Measurements from ENCODE around the gene RCOR3.
A peak's percentile ranks its signal among the peaks of the same experiment; 100 is the strongest.
"Not testable (repeated sequence)": the region's sequence is repeated elsewhere in the genome, so short reads cannot be mapped to it uniquely, and the experiment has no call there.

RCOR3 gene

DNA sequence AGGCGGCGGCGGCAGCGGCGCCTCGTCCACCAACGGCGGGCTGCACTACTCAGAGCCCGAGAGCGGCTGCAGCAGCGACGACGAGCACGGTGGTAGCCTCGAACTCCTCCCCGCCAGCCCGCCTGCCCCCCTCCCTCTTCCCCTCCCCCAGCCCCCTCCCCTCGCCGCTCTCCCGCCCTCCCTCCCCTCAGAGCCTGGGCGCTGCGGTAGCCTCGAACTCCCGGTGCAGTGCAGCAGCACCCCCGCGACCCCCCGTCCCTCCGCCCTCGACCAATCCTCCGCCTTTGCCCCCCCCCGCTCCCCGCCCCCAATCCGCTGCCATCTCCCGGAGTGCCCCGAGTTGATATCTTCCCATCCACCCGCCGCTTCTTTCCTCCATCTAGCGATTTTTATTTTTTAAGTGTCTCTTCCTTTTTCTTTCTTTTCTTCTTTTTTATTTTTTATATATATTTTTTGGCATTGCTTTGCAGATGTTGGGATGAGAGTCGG lies 516 bp downstream of the RCOR3 start:
- peak overlapping the region; percentile 96 for H3K4me2 ChIP-seq (ENCODE audit: low read depth, low read length, poor library complexity, severe bottlenecking)
- no peak for TF ChIP-seq EZH2phosphoT487 (IDR thresholded peaks at IDR 0.05; ENCODE audit: borderline replicate concordance)
- TF ChIP-seq, protein P1, sequence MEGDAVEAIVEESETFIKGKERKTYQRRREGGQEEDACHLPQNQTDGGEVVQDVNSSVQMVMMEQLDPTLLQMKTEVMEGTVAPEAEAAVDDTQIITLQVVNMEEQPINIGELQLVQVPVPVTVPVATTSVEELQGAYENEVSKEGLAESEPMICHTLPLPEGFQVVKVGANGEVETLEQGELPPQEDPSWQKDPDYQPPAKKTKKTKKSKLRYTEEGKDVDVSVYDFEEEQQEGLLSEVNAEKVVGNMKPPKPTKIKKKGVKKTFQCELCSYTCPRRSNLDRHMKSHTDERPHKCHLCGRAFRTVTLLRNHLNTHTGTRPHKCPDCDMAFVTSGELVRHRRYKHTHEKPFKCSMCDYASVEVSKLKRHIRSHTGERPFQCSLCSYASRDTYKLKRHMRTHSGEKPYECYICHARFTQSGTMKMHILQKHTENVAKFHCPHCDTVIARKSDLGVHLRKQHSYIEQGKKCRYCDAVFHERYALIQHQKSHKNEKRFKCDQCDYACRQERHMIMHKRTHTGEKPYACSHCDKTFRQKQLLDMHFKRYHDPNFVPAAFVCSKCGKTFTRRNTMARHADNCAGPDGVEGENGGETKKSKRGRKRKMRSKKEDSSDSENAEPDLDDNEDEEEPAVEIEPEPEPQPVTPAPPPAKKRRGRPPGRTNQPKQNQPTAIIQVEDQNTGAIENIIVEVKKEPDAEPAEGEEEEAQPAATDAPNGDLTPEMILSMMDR (conservative IDR thresholded peaks at IDR 0.05; ENCODE audit: low read length), result no peak
- no peaks in the 10 kb centered on the region for H3K36me3 ChIP-seq (ENCODE audit: insufficient read depth, low read length)
- 0 out of 2 replicates have a peak, but pooled peaks cover 2% of the 10 kb centered on the region for H3F3A ChIP-seq (ENCODE audit: low read depth)
- H3K9me3 ChIP-seq (ENCODE audit: insufficient read depth, low read depth, low read length), result no peaks in the 10 kb centered on the region
- peak overlapping the region; percentile 98 for H3K9ac ChIP-seq (ENCODE audit: low read depth, low read length, poor library complexity, severe bottlenecking)
- H3K4me3 ChIP-seq (ENCODE audit: low read length, poor library complexity, severe bottlenecking), result peak overlapping the region; percentile 92
- no peaks in the 10 kb centered on the region for H3K9me2 ChIP-seq (replicated peaks; ENCODE audit: low read depth, low read length)
- H3K79me2 ChIP-seq (ENCODE audit: insufficient read depth, low read length), result peaks cover 54% of the 10 kb centered on the region
- H3K27me3 ChIP-seq (ENCODE audit: insufficient read depth, low read length, poor library complexity, severe bottlenecking), result no peaks in the 10 kb centered on the region
- peak overlapping the region; percentile 95 for H2AFZ ChIP-seq (ENCODE audit: low read length)
- peaks cover 18% of the 10 kb centered on the region for H3K4me1 ChIP-seq (ENCODE audit: insufficient read depth, low read length, poor library complexity, severe bottlenecking)
- H4K20me1 ChIP-seq (ENCODE audit: insufficient read depth, low read length, poor library complexity, severe bottlenecking), result peaks cover 17% of the 10 kb centered on the region

GRCh38 chr1:211260141-211261107 lies 1.3 kb downstream of the RCOR3 start:
- H3K4me2 ChIP-seq (ENCODE audit: low read depth, low read length, poor library complexity, severe bottlenecking), result peak overlapping the region; percentile 96
- peak overlapping the region; percentile 92 for H3K4me3 ChIP-seq (ENCODE audit: low read length, poor library complexity, severe bottlenecking)
- H3K9me2 ChIP-seq (replicated peaks; ENCODE audit: low read depth, low read length), result no peaks in the 10 kb centered on the region
- H3K9me3 ChIP-seq (ENCODE audit: insufficient read depth, low read depth, low read length), result no peaks in the 10 kb centered on the region
- H3K27me3 ChIP-seq (ENCODE audit: insufficient read depth, low read length, poor library complexity, severe bottlenecking), result no peaks in the 10 kb centered on the region
- peak overlapping the region; percentile 98 for H3K9ac ChIP-seq (ENCODE audit: low read depth, low read length, poor library complexity, severe bottlenecking)
- H3K4me1 ChIP-seq (ENCODE audit: insufficient read depth, low read length, poor library complexity, severe bottlenecking), result peaks cover 18% of the 10 kb centered on the region
- no peaks in the 10 kb centered on the region for H3K36me3 ChIP-seq (ENCODE audit: insufficient read depth, low read length)
- H3F3A ChIP-seq (ENCODE audit: low read depth), result 0 out of 2 replicates have a peak, but pooled peaks cover 2% of the 10 kb centered on the region
- H2AFZ ChIP-seq (ENCODE audit: low read length), result peak overlapping the region; percentile 53; the same call in 1 of the 2 replicates
- H3K79me2 ChIP-seq (ENCODE audit: insufficient read depth, low read length), result peaks cover 54% of the 10 kb centered on the region
- no peak for TF ChIP-seq EZH2phosphoT487 (IDR thresholded peaks at IDR 0.05; ENCODE audit: borderline replicate concordance)
- TF ChIP-seq, protein P1 (conservative IDR thresholded peaks at IDR 0.05; ENCODE audit: low read length), result no peak
- peaks cover 17% of the 10 kb centered on the region for H4K20me1 ChIP-seq (ENCODE audit: insufficient read depth, low read length, poor library complexity, severe bottlenecking)

DNA sequence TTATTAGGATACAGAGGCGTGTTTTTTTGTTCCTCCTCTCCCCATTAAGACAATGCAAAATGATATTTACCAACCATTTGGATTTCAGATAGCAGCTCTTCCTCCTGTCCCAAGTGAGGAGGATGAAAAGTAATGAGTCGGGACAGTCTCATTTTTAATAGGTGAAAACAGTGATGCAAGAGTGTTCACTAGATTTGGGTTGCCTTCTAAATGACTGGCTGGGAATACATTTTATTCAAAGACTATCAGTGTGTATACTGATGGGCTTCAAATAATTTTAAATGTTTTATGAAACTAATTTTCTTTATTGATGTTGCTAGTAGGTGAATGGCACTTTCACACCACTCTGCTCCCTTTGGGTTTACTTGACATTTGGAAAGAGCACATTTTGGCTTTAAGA lies 2.1 kb downstream of the RCOR3 start:
- peaks cover 57% of the 10 kb centered on the region for H3K79me2 ChIP-seq (ENCODE audit: insufficient read depth, low read length)
- peak overlapping the region; percentile 53; the same call in 1 of the 2 replicates for H2AFZ ChIP-seq (ENCODE audit: low read length)

DNA sequence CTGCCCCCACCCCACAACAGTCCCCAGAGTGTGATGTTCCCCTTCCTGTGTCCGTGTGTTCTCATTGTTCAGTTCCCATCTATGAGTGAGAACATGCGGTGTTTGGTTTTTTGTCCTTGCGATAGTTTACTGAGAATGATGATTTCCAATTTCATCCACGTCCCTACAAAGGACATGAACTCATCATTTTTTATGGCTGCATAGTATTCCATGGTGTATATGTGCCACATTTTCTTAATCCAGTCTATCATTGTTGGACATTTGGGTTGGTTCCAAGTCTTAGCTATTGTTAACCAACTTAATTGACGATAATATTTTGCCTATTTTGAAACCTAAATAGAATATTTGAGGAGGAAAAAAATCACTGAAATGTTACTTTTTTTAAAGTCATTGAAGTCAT lies 3.9 kb downstream of the RCOR3 start:
- H3K4me1 ChIP-seq (ENCODE audit: insufficient read depth, low read length, poor library complexity, severe bottlenecking), result peaks cover 13% of the 10 kb centered on the region
- H3K27me3 ChIP-seq (ENCODE audit: insufficient read depth, low read length, poor library complexity, severe bottlenecking); H3K9me3 ChIP-seq (ENCODE audit: insufficient read depth, low read depth, low read length); H3K9me2 ChIP-seq (replicated peaks; ENCODE audit: low read depth, low read length); H3K4me2 ChIP-seq (ENCODE audit: low read depth, low read length, poor library complexity, severe bottlenecking); H3K36me3 ChIP-seq (ENCODE audit: insufficient read depth, low read length); H3F3A ChIP-seq (ENCODE audit: low read depth); H3K9ac ChIP-seq (ENCODE audit: low read depth, low read length, poor library complexity, severe bottlenecking); H3K4me3 ChIP-seq (ENCODE audit: low read length, poor library complexity, severe bottlenecking); H2AFZ ChIP-seq (ENCODE audit: low read length): not testable (repeated sequence)
- H4K20me1 ChIP-seq (ENCODE audit: insufficient read depth, low read length, poor library complexity, severe bottlenecking), result peaks cover 23% of the 10 kb centered on the region
- H3K79me2 ChIP-seq (ENCODE audit: insufficient read depth, low read length), result peaks cover 47% of the 10 kb centered on the region

More for the DNA sequence above, 2.1 kb downstream of the RCOR3 start:
- Histone ChIP-seq H4K20me1 (ENCODE audit: insufficient read depth, low read length, poor library complexity, severe bottlenecking) (peaks cover 18% of the 10 kb centered on the region), H3K9me2 (replicated peaks; ENCODE audit: low read depth, low read length) (no peaks in the 10 kb centered on the region), H3K4me1 (ENCODE audit: insufficient read depth, low read length, poor library complexity, severe bottlenecking) (peaks cover 18% of the 10 kb centered on the region), H3K9me3 (ENCODE audit: insufficient read depth, low read depth, low read length) (no peaks in the 10 kb centered on the region), H3F3A (ENCODE audit: low read depth) (0 out of 2 replicates have a peak, but pooled peaks cover 2% of the 10 kb centered on the region), H3K4me3 (ENCODE audit: low read length, poor library complexity, severe bottlenecking) (peak overlapping the region; percentile 92), H3K9ac (ENCODE audit: low read depth, low read length, poor library complexity, severe bottlenecking) (peak overlapping the region; percentile 98), H3K4me2 (ENCODE audit: low read depth, low read length, poor library complexity, severe bottlenecking) (peak overlapping the region; percentile 96), H3K27me3 (ENCODE audit: insufficient read depth, low read length, poor library complexity, severe bottlenecking) (no peaks in the 10 kb centered on the region), H3K36me3 (ENCODE audit: insufficient read depth, low read length) (no peaks in the 10 kb centered on the region)
- TF ChIP-seq, protein P1 (conservative IDR thresholded peaks at IDR 0.05; ENCODE audit: low read length), result no peak
- TF ChIP-seq EZH2phosphoT487 (IDR thresholded peaks at IDR 0.05; ENCODE audit: borderline replicate concordance), result no peak
